WERI-Rb-1 (cell line): Measurements from ENCODE around the gene DHRS1.

Experiments used
- DNase-seq: peaks from one replicate; pipeline ENCODE4 v3.0.0-alpha.2; 2020
- H3K27ac ChIP-seq: fragments of 250-450 bp; sonication (Bioruptor Pico); 2 replicates; pipeline ENCODE4 v1.5.1; 2020; ENCODE audit warnings: mild to moderate bottlenecking, moderate library complexity
- H3K27me3 ChIP-seq: fragments of 250-450 bp; sonication (Bioruptor Pico); 2 replicates; pipeline ENCODE4 v1.5.1; 2021; ENCODE audit warnings: mild to moderate bottlenecking, low read depth, moderate library complexity; ENCODE audit not compliant: insufficient read depth, severe bottlenecking
- H3K36me3 ChIP-seq: fragments of 250-450 bp; sonication (Bioruptor Pico); 2 replicates; pipeline ENCODE4 v1.5.1; 2020; ENCODE audit warnings: mild to moderate bottlenecking, moderate library complexity
- H3K4me3 ChIP-seq: 2 replicates; pipeline ENCODE4 v1.5.1; 2011; ENCODE audit warnings: low read depth, mild to moderate bottlenecking, control low read depth, low read length
- H3K9me3 ChIP-seq: fragments of 250-450 bp; sonication (Bioruptor Pico); 2 replicates; pipeline ENCODE4 v1.5.1; 2021; ENCODE audit warnings: mild to moderate bottlenecking, moderate library complexity; ENCODE audit not compliant: severe bottlenecking
- TF ChIP-seq, protein P1 (sequence below): IDR thresholded peaks from 2 replicates; pipeline ENCODE4 v1.5.1; 2011; ENCODE audit warnings: low read depth, mild to moderate bottlenecking, control low read depth, inconsistent platforms, low read length

Gene DHRS1

DNA sequence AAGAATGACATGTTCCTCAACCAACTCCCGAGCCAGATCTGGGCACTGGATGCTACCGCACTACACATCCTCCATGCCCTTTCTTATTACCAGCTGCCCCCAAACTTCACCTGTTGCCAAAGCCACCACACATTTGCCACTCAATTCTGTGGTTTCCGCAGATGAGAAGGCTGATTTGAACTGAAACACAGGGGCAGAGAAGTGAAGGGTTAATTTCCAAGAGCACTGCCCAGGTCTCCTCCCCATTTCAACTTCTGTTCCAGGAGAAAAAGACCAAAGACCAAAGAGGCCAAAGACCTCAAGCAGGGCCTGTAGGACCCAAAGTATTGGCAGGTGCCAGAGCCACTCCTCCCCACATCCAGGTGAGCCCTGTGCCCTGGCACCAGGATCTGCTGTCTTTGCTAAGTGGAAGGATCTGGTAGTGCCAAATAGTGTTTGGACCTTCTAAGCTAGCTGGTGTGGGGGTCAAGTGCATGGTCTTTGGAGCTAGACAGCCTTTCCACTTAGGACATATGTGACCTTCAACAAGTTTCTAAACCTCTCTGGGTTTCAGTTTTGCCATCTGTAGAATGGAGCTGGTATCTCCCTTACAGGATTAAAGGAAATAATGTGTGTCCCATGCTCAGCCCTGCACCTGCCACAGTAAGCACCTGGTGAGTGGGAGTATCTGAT is 8.0 kb downstream of the DHRS1 start:
- Histone ChIP-seq H3K9me3 (no peaks in the 10 kb centered on the region), H3K27ac (no peak overlapping the region), H3K27me3 (no peaks in the 10 kb centered on the region), H3K4me3 (no peak overlapping the region), H3K36me3 (peaks cover 16% of the 10 kb centered on the region)
- TF ChIP-seq, protein P1, sequence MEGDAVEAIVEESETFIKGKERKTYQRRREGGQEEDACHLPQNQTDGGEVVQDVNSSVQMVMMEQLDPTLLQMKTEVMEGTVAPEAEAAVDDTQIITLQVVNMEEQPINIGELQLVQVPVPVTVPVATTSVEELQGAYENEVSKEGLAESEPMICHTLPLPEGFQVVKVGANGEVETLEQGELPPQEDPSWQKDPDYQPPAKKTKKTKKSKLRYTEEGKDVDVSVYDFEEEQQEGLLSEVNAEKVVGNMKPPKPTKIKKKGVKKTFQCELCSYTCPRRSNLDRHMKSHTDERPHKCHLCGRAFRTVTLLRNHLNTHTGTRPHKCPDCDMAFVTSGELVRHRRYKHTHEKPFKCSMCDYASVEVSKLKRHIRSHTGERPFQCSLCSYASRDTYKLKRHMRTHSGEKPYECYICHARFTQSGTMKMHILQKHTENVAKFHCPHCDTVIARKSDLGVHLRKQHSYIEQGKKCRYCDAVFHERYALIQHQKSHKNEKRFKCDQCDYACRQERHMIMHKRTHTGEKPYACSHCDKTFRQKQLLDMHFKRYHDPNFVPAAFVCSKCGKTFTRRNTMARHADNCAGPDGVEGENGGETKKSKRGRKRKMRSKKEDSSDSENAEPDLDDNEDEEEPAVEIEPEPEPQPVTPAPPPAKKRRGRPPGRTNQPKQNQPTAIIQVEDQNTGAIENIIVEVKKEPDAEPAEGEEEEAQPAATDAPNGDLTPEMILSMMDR = no peak
- no peak for DNase-seq

DNA sequence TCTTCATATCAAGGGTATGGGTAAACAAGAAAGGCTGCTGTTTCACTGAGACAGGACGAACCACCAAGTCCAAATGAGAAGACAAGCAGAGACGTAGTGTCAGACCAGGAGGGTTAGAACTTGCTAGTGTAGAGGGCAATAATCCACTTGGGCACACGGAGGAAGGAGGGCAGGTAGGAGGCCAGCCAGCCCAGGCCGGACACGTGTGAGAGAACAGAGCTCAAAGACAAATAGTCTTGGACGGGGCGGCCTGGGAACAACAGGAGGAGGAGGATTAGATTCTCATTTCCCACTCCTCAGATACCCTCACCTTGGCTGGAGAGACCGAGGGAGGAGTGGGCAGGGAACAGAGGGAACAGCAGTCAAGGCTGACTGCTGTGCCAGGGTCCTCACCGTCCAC is 8.8 kb downstream of the DHRS1 start:
- H3K36me3 ChIP-seq = peaks cover 7% of the 10 kb centered on the region
- H3K27ac ChIP-seq = no peak overlapping the region
- no peak for DNase-seq
- no peaks in the 10 kb centered on the region for H3K9me3 ChIP-seq
- TF ChIP-seq, protein P1 = no peak
- no peaks in the 10 kb centered on the region for H3K27me3 ChIP-seq
- no peak overlapping the region for H3K4me3 ChIP-seq

GRCh38 chr14:24289649-24290280 is 9.8 kb downstream of the DHRS1 start:
- no peak for DNase-seq
- Histone ChIP-seq H3K4me3 (no peak overlapping the region), H3K27ac (no peak overlapping the region), H3K9me3 (no peaks in the 10 kb centered on the region), H3K36me3 (peaks cover 3% of the 10 kb centered on the region), H3K27me3 (no peaks in the 10 kb centered on the region)
- TF ChIP-seq, protein P1 = no peak

- Histone ChIP-seq H3K4me3 (no peak overlapping the region), H3K27ac (no peak overlapping the region), H3K36me3 (peaks cover 3% of the 10 kb centered on the region), H3K27me3 (no peaks in the 10 kb centered on the region), H3K9me3 (no peaks in the 10 kb centered on the region)
- DNase-seq = no peak
- TF ChIP-seq, protein P1 = no peak
These were observed 12.6 kb downstream of the DHRS1 start for GRCh38 chr14:24286996-24287395.

DNA sequence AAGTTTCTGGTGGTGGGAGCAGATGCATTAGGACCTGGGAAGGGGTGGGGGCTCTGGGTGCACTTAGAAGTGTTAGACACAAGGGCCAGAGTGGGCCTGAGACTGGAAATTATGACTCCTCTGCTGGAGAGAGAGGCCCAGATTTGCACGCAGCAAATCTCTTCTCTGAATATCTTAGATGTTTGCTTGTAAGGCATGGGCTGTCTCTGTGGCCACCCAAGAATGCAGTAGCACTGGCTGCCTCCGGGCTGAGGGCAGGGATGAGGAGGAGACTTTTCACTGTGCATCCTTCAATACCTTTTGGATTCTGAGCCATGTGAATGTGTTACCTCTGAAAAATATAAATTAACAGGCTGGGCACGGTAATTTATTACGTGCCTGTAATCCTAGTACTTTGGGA is 14.2 kb downstream of the DHRS1 start:
- no peaks in the 10 kb centered on the region for H3K27me3 ChIP-seq
- TF ChIP-seq, protein P1 = no peak
- DNase-seq = no peak
- H3K27ac ChIP-seq = no peak overlapping the region
- peaks cover 3% of the 10 kb centered on the region; the same call in 1 of the 2 replicates for H3K36me3 ChIP-seq
- no peak overlapping the region for H3K4me3 ChIP-seq
- H3K9me3 ChIP-seq = no peaks in the 10 kb centered on the region
